CD4-positive, alpha-beta T cell (primary cell): Measurements from ENCODE around the gene COPG2. TPM values are rescaled to one million over a fixed set of nuclear protein-coding genes. Genes with fewer than 3 reads are reported as not detected.

ENCODE experiments used
- ATAC-seq: fragments of 200-7000 bp; cut with Tn5 transposase; one replicate; pipeline ENCODE4 v1.10.0; 2022; ENCODE audit warnings: mild to moderate bottlenecking; ENCODE audit not compliant: poor library complexity
- CTCF ChIA-PET: fragments of 350-600 bp; sonication (Branson Sonifier 250); formaldehyde crosslinking; loops from one replicate; lab custom pipeline; 2021; ENCODE audit warnings: antibody characterized with exemption, inconsistent platforms; lab: Charles Lee
- POLR2A ChIA-PET: fragments of 350-600 bp; sonication (Branson Sonifier 250); formaldehyde crosslinking; loops from one replicate; lab custom pipeline; 2021; ENCODE audit warnings: antibody characterized with exemption, inconsistent platforms; lab: Charles Lee
- DNase-seq, 14 experiments: peaks; one replicate each; pipeline ENCODE4 v3.0.0-alpha.2; 2013 to 2020; ENCODE audit warnings: mixed read lengths in 2 of 14
- H3K27ac ChIP-seq, 2 donors: one replicate each; pipeline versions ENCODE4 v1.5.1 to v1.7.0; 2013; ENCODE audit warnings: low read length in 2 of 2, low read depth in 1 of 2, mild to moderate bottlenecking in 1 of 2
- H3K27me3 ChIP-seq, 2 experiments: 1 replicate in 1 of 2; 2 replicates in 1 of 2; pipeline versions ENCODE4 v1.6.1 to v1.7.0; 2013; ENCODE audit warnings: low read length in 2 of 2, control low read depth in 1 of 2, mild to moderate bottlenecking in 1 of 2, moderate library complexity in 1 of 2; ENCODE audit not compliant: insufficient read depth in 2 of 2, control insufficient read depth in 1 of 2
- H3K36me3 ChIP-seq: one replicate; pipeline ENCODE4 v1.6.1; 2013; ENCODE audit warnings: low read length, control low read depth; ENCODE audit not compliant: insufficient read depth
- H3K4me1 ChIP-seq: one replicate; pipeline ENCODE4 v1.6.1; 2013; ENCODE audit warnings: low read length, control low read depth; ENCODE audit not compliant: insufficient read depth
- H3K4me3 ChIP-seq: one replicate; pipeline ENCODE4 v1.5.1; 2013; ENCODE audit warnings: mild to moderate bottlenecking, low read length, moderate library complexity
- H3K9me3 ChIP-seq, 2 experiments: 1 replicate in 1 of 2; 2 replicates in 1 of 2; pipeline versions ENCODE4 v1.6.1 to v1.7.0; 2013; ENCODE audit warnings: low read length in 2 of 2, mild to moderate bottlenecking in 2 of 2, control low read depth in 1 of 2, moderate library complexity in 1 of 2; ENCODE audit not compliant: control insufficient read depth in 1 of 2, insufficient read depth in 1 of 2
- H3K27ac Mint-ChIP-seq: one replicate; pipeline ENCODE4 v1.8.0; 2020; ENCODE audit warnings: mixed read lengths
- H3K27me3 Mint-ChIP-seq: one replicate; pipeline ENCODE4 v1.8.0; 2021; ENCODE audit warnings: mixed read lengths
- H3K36me3 Mint-ChIP-seq: one replicate; pipeline ENCODE4 v1.8.0; 2021; ENCODE audit warnings: low read depth, mixed read lengths
- H3K4me1 Mint-ChIP-seq: one replicate; pipeline ENCODE4 v1.8.0; 2021; ENCODE audit warnings: low read depth, mixed read lengths
- H3K4me3 Mint-ChIP-seq: one replicate; pipeline ENCODE4 v1.8.0; 2020; ENCODE audit warnings: mild to moderate bottlenecking, mixed read lengths
- H3K9me3 Mint-ChIP-seq: one replicate; pipeline ENCODE4 v1.8.0; 2020; ENCODE audit warnings: mixed read lengths
- intact Hi-C, 2 experiments: fragments of 100-400 bp; cut with DNase I in 1 of 2; cut with micrococcal nuclease in 1 of 2; formaldehyde crosslinking; loops; one replicate each; pipeline versions ENCODE4 v1.15.1 to v1.9.0; 2023 to 2025; cut with DNase I, micrococcal nuclease
- microRNA-seq: library from miRNA; unstranded; fragments of <30 nt; microRNA quantifications from one replicate; pipeline ENCODE4 v1.2.0, GENCODE V29; 2021; ENCODE audit warnings: borderline microRNAs expressed, borderline replicate concordance
- total RNA-seq, 174 experiments: library from RNA in 2 of 174; stranded (reverse) in 2 of 174; gene quantifications; one replicate each; pipeline ENCODE4 v1.2.3 and lab custom pipeline; 2021 to 2026
- TF ChIP-seq, protein P1 (sequence below): fragments of 200-600 bp; IDR thresholded peaks from one replicate; pipeline ENCODE4 v1.8.0; 2022; ENCODE audit warnings: antibody characterized with exemption, mild to moderate bottlenecking

The COPG2 gene
- total RNA-seq, 2 experiments from 2014 or later = 4.1 to 4.3 TPM

DNA sequence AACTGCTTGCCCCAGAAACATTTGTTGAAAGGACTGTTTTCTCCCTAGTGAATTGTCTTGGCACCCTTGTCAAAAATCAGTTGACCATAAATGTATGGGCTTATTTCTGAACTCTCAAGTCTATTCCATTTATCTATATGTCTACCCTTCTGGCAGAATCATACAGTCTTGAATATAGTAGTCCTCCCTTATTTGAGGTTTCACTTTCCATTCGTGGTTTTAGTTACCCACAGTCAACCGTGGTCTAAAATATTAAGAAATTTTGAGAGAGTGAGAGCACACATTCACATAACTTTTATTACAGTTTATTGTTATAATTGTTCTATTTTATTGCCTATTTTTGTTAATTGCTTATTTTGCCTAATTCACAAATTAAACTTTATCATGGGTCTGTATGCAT, 210.3 kb downstream of the COPG2 start:
- Mint-ChIP-seq H3K4me1 (peaks cover 10% of the 10 kb centered on the region), H3K9me3 (peaks cover 5% of the 10 kb centered on the region), H3K27ac (no peak overlapping the region), H3K27me3 (no peaks in the 10 kb centered on the region), H3K4me3 (no peak overlapping the region), H3K36me3 (peaks cover 6% of the 10 kb centered on the region)
- intact Hi-C loops = no loop called here
- no peaks in the 10 kb centered on the region for H3K27me3 ChIP-seq
- TF ChIP-seq, protein P1, sequence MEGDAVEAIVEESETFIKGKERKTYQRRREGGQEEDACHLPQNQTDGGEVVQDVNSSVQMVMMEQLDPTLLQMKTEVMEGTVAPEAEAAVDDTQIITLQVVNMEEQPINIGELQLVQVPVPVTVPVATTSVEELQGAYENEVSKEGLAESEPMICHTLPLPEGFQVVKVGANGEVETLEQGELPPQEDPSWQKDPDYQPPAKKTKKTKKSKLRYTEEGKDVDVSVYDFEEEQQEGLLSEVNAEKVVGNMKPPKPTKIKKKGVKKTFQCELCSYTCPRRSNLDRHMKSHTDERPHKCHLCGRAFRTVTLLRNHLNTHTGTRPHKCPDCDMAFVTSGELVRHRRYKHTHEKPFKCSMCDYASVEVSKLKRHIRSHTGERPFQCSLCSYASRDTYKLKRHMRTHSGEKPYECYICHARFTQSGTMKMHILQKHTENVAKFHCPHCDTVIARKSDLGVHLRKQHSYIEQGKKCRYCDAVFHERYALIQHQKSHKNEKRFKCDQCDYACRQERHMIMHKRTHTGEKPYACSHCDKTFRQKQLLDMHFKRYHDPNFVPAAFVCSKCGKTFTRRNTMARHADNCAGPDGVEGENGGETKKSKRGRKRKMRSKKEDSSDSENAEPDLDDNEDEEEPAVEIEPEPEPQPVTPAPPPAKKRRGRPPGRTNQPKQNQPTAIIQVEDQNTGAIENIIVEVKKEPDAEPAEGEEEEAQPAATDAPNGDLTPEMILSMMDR = no peak
- peak; percentile 39 for ATAC-seq
- H3K9me3 ChIP-seq = peaks cover 6 to 7% of the 10 kb centered on the region in 2 experiments
- H3K4me3 ChIP-seq = peak overlapping the region; percentile 1
- ChIA-PET CTCF (no interaction called here), POLR2A (interaction anchor here (0.8 kb wide), 1 partner anchor 41 kb away, joined by 3 read pairs; no protein-coding TSS in a partner anchor)
- H3K36me3 ChIP-seq = no peaks in the 10 kb centered on the region
- no peak overlapping the region for H3K27ac ChIP-seq
- peak in 3 of 14 experiments; percentile 13 to 37 (median 26) for DNase-seq
- no peaks in the 10 kb centered on the region for H3K4me1 ChIP-seq

Small RNA genes within 50 kb of the gene (microRNA-seq; reads per million reads assigned to microRNA genes)
- 604 reads per million, percentile 82 among the genes with 10 or more reads in this experiment for gene MIR335

Other genes with a start within 250 kb of the COPG2 start
- gene CEP41, start 227.7 kb downstream of the COPG2 start, total RNA-seq = 1 to 10 TPM; 3.3 to 4.8 TPM
- 1 to 10 TPM; 2.7 to 2.9 TPM for gene MEST, start 176.7 kb downstream of the COPG2 start, total RNA-seq
- not detected for gene TSGA13, start 17.8 kb upstream of the COPG2 start, total RNA-seq
- gene KLF14, start 65.5 kb upstream of the COPG2 start, total RNA-seq = not detected